RWPE2 (cell line): ENCODE results near the gene SLC35E4.

ENCODE experiments used
- ATAC-seq: fragments of 200-7000 bp; cut with Tn5 transposase; 3 replicates; pipeline ENCODE4 v1.9.1; 2021; ENCODE audit warnings: low read depth
- DNase-seq: peaks from one replicate; pipeline ENCODE4 v3.0.0-alpha.2; 2020; ENCODE audit warnings: low spot score
- H3K27ac ChIP-seq: fragments of 450-650 bp; 2 replicates; pipeline ENCODE4 v1.5.1; 2017; ENCODE audit warnings: mild to moderate bottlenecking; ENCODE audit not compliant: poor library complexity, severe bottlenecking
- H3K27me3 ChIP-seq: fragments of 250-450 bp; sonication (Bioruptor Pico); 2 replicates; pipeline ENCODE4 v1.5.1; 2021; ENCODE audit warnings: mild to moderate bottlenecking, moderate library complexity; ENCODE audit not compliant: insufficient read depth, poor library complexity, severe bottlenecking
- H3K36me3 ChIP-seq: fragments of 250-450 bp; sonication (Bioruptor Pico); 2 replicates; pipeline ENCODE4 v1.5.1; 2020; ENCODE audit warnings: low read depth, mild to moderate bottlenecking, moderate library complexity
- H3K4me1 ChIP-seq: fragments of 250-450 bp; sonication (Bioruptor Pico); 2 replicates; pipeline ENCODE4 v1.5.1; 2021; ENCODE audit warnings: mild to moderate bottlenecking, moderate library complexity; ENCODE audit not compliant: insufficient read depth, poor library complexity, severe bottlenecking
- H3K4me3 ChIP-seq: fragments of 250-450 bp; sonication (Bioruptor Pico); 2 replicates; pipeline ENCODE4 v1.5.1; 2021; ENCODE audit warnings: mild to moderate bottlenecking, moderate library complexity; ENCODE audit not compliant: severe bottlenecking
- H3K9me3 ChIP-seq: fragments of 250-450 bp; sonication (Bioruptor Pico); 2 replicates; pipeline ENCODE4 v1.5.1; 2021; ENCODE audit warnings: mild to moderate bottlenecking, moderate library complexity; ENCODE audit not compliant: severe bottlenecking
- TF ChIP-seq, protein P1 (sequence below): fragments of 450-650 bp; IDR thresholded peaks from one replicate; pipeline ENCODE4 v1.5.1; 2017; ENCODE audit warnings: mild to moderate bottlenecking, moderate library complexity; ENCODE audit not compliant: poor library complexity, severe bottlenecking

SLC35E4 gene

DNA sequence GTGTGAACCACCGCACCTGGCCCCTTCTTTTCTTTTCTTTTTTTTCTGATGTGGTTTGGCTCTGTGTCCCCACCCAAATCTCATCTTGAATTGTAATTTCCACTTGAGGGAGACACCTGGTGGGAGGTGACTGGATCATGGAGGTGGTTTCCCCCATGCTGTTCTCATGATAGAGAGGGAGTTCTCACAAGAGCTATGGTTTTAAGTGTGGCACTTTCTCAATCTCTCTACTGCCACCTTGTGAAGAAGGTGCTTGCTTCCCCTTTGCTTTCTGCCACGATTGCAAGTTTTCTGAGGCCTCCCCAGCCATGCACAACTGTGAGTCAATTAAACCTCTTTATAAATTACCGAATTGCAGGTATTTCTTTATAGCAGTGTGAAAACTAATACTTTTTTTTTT is 33.5 kb upstream of the SLC35E4 start:
- DNase-seq, result no peak
- Histone ChIP-seq H3K9me3 (no peaks in the 10 kb centered on the region), H3K27ac (no peak overlapping the region), H3K4me3 (no peak overlapping the region), H3K27me3 (no peaks in the 10 kb centered on the region), H3K36me3 (no peaks in the 10 kb centered on the region), H3K4me1 (peaks cover 5% of the 10 kb centered on the region)
- TF ChIP-seq, protein P1, sequence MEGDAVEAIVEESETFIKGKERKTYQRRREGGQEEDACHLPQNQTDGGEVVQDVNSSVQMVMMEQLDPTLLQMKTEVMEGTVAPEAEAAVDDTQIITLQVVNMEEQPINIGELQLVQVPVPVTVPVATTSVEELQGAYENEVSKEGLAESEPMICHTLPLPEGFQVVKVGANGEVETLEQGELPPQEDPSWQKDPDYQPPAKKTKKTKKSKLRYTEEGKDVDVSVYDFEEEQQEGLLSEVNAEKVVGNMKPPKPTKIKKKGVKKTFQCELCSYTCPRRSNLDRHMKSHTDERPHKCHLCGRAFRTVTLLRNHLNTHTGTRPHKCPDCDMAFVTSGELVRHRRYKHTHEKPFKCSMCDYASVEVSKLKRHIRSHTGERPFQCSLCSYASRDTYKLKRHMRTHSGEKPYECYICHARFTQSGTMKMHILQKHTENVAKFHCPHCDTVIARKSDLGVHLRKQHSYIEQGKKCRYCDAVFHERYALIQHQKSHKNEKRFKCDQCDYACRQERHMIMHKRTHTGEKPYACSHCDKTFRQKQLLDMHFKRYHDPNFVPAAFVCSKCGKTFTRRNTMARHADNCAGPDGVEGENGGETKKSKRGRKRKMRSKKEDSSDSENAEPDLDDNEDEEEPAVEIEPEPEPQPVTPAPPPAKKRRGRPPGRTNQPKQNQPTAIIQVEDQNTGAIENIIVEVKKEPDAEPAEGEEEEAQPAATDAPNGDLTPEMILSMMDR, result peak; percentile 45
- ATAC-seq, result 0 out of 3 replicates have a peak, but pooled peaks have one; percentile 23

DNA sequence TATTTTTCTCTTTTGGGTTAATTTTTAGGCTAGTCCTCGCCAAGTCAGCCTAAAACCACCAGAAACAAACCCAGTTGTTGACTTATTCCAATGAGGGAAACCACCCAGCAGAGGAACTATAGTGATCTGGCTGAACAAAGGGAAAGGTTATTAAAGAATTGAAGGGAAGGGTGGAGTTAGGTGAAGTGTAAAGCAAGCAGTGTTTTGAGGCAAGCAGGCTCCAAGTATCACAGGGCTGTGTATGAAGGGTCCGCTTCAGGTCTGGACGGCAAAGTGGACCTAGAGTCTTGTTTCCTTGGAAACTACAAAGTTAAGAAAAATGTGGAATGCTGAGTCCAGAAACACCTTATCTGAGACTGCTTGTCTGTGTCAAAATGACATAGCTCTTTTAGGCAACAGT is 31.8 kb upstream of the SLC35E4 start:
- H3K36me3 ChIP-seq, result no peaks in the 10 kb centered on the region
- H3K27ac ChIP-seq, result no peak overlapping the region
- H3K4me3 ChIP-seq, result no peak overlapping the region
- ATAC-seq (no peak), DNase-seq (no peak)
- no peaks in the 10 kb centered on the region for H3K9me3 ChIP-seq
- no peaks in the 10 kb centered on the region for H3K27me3 ChIP-seq
- H3K4me1 ChIP-seq, result peaks cover 7% of the 10 kb centered on the region
- TF ChIP-seq, protein P1, result no peak

DNA sequence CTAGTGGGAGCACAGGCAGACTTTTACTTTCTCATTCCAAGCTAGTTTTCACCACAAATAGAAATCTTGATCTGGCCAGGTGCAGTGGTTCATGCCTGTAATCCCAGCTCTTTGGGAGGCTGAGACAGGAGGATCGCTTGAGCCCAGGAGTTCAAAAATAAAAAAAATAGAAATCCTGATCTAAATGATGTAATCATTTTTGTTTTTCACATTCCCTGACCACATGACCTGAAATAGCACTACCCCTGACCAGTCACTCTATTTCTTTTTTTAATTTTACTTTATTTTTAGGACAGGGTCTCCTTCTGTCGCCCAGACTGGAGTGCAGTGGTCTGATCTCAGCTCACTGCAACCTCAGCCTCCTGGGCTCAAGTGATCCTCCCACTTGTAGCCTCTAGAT is 30.9 kb upstream of the SLC35E4 start:
- H3K27me3 ChIP-seq, result no peaks in the 10 kb centered on the region
- H3K36me3 ChIP-seq, result no peaks in the 10 kb centered on the region
- no peak overlapping the region for H3K4me3 ChIP-seq
- H3K9me3 ChIP-seq, result no peaks in the 10 kb centered on the region
- no peak overlapping the region for H3K27ac ChIP-seq
- peaks cover 16% of the 10 kb centered on the region for H3K4me1 ChIP-seq
- DNase-seq, result no peak
- TF ChIP-seq, protein P1, result no peak
- no peak for ATAC-seq

DNA sequence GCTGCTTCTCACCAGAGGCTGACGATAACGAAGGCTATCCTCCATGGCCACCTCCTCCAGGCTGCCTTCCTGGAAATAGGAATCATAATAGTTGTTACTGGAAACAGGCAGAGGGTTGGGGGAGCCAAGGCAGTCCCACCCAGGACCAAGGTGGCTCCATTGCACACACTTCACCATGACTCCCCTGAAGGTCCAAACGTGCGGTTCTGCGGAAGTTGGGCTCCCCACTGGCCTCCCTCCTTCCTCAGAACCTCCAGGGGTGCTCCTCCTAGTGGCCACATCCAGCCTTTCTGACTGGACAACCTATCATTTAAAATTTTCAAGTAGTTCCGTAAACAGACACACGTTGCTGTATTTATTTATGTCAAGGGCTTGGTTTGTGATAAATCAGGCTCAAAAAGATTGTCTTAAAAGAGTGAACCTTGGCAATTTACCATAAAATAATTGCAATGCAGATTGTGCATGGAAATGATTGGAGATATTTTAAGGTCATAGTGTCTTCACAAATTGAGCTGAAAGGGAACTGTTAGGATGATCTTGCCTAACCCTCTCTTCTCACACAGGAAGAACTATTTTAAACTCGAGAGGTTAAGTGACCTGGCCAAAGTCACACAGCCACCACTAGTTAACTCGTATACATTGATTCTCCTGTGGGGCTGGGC is 30.0 kb upstream of the SLC35E4 start:
- no peaks in the 10 kb centered on the region for H3K36me3 ChIP-seq
- no peak overlapping the region for H3K4me3 ChIP-seq
- H3K27ac ChIP-seq, result no peak overlapping the region
- H3K9me3 ChIP-seq, result no peaks in the 10 kb centered on the region
- H3K27me3 ChIP-seq, result no peaks in the 10 kb centered on the region
- H3K4me1 ChIP-seq, result peaks cover 16% of the 10 kb centered on the region
- DNase-seq (no peak), ATAC-seq (no peak)
- TF ChIP-seq, protein P1, result peak; percentile 66

DNA sequence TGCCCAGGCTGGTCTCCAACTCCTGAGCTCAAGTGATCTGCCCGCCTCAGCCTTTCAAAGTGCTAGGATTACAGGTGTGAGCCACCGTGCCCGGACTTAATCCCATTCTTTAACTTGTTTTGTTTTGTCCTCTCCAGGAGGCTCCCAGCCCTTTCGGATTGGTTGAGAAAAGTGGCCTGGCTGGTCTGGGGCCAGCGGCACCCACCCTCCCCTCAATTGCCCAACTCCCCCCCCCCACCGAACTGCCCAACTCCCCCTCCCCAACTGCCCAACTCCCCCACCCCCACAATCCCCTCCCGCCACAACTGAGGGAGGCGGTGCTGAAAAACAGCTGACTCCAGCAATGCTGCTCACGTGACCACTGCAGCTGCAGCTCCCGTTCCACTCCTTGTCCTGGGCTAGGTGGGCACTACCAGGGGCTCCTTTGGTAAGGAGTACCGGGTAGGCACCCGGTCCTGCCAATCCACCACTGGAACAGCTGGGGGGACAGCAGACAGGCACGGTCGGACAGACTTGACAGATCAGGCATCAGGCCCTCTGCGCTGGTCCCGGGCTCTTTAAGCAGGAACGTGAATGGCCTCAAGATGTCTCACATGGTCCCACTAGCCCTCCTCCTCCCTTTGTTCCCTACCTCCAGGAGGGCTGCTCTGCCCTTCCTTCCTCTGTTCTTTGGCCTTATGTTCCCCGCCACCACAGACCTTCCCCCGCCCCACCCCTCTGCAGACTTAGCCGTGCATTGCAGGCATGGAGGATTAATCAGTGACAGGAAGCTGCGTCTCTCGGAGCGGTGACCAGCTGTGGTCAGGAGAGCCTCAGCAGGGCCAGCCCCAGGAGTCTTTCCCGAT is 28.9 kb upstream of the SLC35E4 start, which contains the start of gene TCN2:
Gene TCN2 (plus strand): TSS at position 720 of the 845 bp plus-strand sequence. CDS start 158 bp downstream, outside the sequence.
- no peaks in the 10 kb centered on the region for H3K27me3 ChIP-seq
- H3K9me3 ChIP-seq, result no peaks in the 10 kb centered on the region
- no peaks in the 10 kb centered on the region for H3K36me3 ChIP-seq
- peak within 1 kb of the TSS; percentile 8 for H3K4me3 ChIP-seq
- ATAC-seq (peak; percentile 50), DNase-seq (no peak)
- TF ChIP-seq, protein P1, result no peak
- H3K4me1 ChIP-seq, result peaks cover 16% of the 10 kb centered on the region
- peak within 1 kb of the TSS; percentile 2 for H3K27ac ChIP-seq
